ENCODE measurements around the gene MAPK7.

MAPK7 gene

GRCh38 chr17:19332371-19333131, 45.7 kb upstream of the MAPK7 start:
- TF ChIP-seq, protein P1, sequence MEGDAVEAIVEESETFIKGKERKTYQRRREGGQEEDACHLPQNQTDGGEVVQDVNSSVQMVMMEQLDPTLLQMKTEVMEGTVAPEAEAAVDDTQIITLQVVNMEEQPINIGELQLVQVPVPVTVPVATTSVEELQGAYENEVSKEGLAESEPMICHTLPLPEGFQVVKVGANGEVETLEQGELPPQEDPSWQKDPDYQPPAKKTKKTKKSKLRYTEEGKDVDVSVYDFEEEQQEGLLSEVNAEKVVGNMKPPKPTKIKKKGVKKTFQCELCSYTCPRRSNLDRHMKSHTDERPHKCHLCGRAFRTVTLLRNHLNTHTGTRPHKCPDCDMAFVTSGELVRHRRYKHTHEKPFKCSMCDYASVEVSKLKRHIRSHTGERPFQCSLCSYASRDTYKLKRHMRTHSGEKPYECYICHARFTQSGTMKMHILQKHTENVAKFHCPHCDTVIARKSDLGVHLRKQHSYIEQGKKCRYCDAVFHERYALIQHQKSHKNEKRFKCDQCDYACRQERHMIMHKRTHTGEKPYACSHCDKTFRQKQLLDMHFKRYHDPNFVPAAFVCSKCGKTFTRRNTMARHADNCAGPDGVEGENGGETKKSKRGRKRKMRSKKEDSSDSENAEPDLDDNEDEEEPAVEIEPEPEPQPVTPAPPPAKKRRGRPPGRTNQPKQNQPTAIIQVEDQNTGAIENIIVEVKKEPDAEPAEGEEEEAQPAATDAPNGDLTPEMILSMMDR (IDR thresholded peaks at IDR 0.05; ENCODE audit: borderline replicate concordance, insufficient read depth, low read depth, low read length): no peak

DNA sequence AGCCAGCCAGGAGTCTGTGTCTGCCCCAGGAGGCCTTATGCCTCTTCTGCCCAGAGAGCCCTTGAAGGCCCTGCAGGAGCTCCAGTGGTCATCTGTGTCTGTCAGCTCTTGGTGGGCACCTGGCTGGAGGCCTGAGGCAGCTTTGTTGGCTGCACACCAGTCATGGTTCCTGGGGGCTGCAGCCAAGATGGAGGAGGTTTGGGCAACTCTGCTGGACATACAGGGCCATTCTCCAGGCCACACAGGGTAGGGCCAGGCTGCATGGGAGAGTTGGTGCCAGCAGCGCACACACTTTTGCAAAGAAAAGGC, 45.2 kb upstream of the MAPK7 start:
- TF ChIP-seq, protein P1 (IDR thresholded peaks at IDR 0.05; ENCODE audit: borderline replicate concordance, insufficient read depth, low read depth, low read length): no peak
- no peak overlapping the region for H3K4me3 ChIP-seq (ENCODE audit: low read depth, low read length)

More at GRCh38 chr17:19332371-19333131, 45.7 kb upstream of the MAPK7 start:
- no peak overlapping the region for H3K4me3 ChIP-seq (ENCODE audit: low read depth, low read length)

- no peak overlapping the region for H3K4me3 ChIP-seq (ENCODE audit: low read depth, low read length)
- TF ChIP-seq, protein P1 (IDR thresholded peaks at IDR 0.05; ENCODE audit: borderline replicate concordance, insufficient read depth, low read depth, low read length): no peak
These were observed 44.5 kb upstream of the MAPK7 start for GRCh38 chr17:19333736-19334290.

DNA sequence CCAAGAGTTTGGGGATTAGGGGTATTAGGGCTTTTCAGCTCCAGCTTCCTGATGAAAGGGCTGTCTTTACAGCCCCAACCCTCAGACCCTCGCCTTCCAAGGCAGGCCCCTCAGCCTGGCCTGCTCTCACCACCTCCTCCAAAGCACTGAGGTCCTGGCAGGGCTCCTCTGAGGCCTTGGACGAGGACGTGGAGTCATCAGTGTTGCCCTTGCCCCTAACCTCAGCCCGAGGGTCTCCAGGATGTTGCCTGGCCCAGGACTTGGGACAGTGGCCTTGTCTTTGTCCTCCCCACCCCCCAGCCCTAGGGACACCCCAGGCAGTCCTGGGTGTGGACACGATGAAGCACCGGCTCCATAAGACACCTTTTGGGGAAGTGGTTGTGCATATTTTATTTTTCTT, 44.0 kb upstream of the MAPK7 start:
- no peak overlapping the region for H3K4me3 ChIP-seq (ENCODE audit: low read depth, low read length)
- TF ChIP-seq, protein P1 (IDR thresholded peaks at IDR 0.05; ENCODE audit: borderline replicate concordance, insufficient read depth, low read depth, low read length): no peak

DNA sequence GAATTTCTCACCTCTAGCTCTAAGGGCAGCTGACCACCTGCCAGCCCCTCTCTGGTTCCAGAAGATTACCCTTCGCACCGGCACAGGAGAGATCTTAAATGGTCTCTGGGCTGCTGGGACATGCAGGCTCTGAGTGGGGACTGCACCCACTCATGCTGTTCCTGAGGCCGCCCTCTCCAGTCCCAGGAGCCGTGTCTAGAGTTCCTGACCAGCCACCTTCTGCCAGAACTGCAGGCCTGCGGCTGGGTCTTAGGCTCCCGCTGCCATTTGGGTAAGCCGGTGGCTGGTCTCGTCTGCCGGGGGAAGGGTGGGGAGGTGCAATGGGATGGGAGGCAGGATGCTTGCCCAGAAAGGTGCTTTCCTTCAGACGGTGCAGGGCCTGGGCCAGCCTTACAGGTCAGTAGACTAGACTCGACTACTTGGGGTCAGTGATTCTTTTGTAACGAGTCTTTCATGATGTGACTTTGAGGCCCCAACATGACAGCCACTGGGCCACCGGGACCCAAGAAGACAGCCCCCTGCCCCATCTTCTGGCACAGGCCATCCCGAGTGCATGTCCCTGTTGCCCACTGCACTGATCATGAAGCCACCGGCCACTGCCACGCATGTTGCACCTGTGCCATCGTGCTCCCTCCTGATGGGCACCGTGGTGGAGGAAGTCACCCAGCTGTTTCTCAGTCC, 42.2 kb upstream of the MAPK7 start:
- TF ChIP-seq, protein P1 (IDR thresholded peaks at IDR 0.05; ENCODE audit: borderline replicate concordance, insufficient read depth, low read depth, low read length): no peak
- no peak overlapping the region for H3K4me3 ChIP-seq (ENCODE audit: low read depth, low read length)

DNA sequence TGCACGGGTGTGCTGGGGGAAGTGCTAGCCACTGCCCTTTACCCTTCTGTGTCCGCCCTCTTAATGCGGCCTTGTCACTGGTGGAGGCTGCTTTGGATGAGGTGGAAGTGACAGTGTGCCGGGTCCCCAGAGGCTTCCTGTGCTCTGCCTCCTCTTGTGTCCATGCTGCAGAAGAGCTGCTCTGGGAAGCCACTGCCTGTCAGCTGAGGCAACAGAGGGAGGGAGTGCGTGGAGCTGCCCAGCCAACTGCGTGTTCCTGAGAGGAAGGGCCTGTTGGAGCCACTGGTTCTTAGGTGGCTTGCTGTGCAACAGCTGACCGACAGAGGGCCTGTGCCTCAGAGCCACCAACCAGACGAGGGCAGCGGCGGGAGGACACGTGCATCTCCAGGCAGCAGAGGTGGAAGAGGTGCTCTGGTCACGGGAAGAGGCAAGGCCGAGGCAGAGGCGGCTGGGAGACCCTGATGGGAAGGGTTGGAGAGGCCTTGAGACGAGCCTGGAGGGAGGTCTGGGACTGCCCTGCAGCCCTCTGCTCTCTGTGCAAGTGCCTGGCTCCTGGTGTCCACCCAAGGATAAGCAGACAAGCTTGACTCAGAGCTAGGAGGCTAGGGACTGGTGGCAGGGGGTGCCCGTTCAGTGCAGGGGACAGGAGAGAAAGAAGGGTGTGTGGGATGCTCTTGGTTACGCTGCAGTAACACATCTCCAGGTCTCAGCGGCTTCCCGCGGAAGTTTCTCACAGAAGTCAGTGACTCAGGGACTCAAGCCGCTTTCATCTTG, 41.2 kb upstream of the MAPK7 start:
- no peak overlapping the region for H3K4me3 ChIP-seq (ENCODE audit: low read depth, low read length)
- TF ChIP-seq, protein P1 (IDR thresholded peaks at IDR 0.05; ENCODE audit: borderline replicate concordance, insufficient read depth, low read depth, low read length): no peak

All from GM12875 (cell line).